GM18526 (cell line): Measurements from ENCODE around the gene FAF2.

Experiments used
- POLR2A ChIP-seq: IDR thresholded peaks from 3 replicates; pipeline ENCODE4 v1.6.1; 2011; ENCODE audit not compliant: insufficient read length; ENCODE audit errors: extremely low read depth

FAF2 gene

DNA sequence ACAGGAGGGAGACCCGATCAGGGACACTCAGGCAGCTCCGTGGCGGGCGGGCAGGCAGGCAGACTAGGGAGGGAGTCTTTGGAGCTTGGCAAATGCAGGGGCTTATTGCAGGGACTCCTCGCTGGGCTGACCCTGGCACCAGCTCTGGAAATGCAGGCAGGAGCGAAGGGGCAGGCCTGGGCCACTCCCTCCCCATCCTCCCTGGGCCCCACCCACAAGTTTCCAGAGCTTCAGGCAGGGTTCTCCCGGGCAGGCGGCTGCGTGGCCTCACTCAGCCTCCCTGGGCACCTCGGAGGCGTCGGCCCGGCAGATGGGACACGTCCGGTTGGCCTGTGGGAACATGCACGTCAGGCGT is 80.6 kb downstream of the FAF2 start:
- no peak for TF ChIP-seq POLR2A

DNA sequence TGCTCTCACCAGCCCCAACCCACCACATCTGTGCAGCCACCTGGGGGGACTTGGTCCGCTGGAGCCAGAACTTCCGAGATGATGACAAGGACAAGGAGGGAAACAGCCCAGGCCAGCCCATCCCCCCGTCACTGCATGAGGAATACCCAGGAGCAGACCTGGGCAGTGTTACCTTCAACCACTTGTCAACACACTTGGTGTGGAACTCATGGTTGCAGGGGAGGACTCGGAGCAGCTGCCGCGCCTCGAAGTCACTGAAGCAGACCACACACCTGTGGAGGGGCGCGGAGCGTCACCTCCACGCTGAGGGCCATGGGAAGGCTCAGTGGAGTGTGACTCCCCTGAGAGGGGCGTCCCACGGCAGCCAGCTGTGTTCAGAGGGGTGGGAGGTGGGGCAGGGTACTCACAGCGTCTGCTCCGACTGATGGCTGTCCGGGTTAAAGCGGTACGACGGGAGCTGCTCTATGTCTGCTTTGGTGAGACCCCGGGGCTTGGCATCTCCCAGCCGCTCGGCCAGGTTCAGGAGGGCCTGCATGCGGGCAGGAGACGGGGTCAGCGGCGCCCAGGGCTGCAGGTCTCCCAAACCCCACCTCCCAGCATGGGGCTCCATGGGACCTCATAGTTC is 81.0 kb downstream of the FAF2 start:
- TF ChIP-seq POLR2A, result no peak

DNA sequence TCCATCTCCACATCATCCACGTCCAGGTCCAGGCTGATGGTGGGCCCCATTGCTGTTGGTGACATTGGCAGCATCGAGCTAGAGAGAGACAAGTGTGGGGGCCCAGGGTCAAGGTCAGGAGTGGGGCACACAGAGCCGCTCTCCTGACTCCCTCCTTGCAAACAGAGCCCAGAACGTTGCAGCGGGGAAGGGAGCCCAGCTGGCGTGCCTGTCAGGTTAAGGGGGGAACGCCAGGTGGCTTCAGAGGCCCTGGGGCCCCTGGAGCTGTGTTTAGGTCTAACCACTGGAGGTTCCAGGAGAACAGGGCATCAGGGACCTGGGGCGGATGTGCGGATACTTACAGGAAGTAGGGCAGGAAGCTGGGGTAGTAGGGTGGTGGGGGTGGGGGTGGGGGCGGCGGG is 81.6 kb downstream of the FAF2 start:
- no peak for TF ChIP-seq POLR2A

DNA sequence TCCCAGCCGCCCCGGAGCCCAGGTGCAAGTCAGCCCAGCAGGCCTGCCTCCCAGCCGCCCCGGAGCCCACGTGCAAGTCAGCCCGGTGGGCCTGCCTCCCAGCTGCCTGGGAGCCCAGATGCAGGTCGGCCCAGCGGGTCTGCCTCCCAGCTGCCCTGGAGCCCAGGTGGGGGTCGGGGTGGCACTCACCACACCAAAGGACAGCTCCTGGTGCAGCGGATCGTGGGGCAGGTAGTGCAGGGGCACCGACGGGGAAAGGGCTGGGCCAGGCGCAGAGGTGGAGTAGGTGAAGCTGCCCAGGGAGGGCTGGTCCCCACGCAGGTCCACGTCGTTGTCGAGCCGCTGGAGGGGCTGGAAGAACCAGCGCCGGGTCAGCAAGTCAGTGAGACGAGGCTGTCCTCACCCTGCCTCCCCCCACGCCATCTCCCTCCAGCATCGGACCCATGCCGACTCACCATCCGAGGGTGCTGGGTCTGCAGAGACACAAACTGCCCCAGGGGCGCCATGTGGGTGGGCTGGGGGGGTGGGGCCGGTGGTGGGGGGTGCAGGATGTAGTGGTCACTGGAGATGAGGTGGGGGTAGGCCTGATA is 82.3 kb downstream of the FAF2 start:
- TF ChIP-seq POLR2A, result no peak

DNA sequence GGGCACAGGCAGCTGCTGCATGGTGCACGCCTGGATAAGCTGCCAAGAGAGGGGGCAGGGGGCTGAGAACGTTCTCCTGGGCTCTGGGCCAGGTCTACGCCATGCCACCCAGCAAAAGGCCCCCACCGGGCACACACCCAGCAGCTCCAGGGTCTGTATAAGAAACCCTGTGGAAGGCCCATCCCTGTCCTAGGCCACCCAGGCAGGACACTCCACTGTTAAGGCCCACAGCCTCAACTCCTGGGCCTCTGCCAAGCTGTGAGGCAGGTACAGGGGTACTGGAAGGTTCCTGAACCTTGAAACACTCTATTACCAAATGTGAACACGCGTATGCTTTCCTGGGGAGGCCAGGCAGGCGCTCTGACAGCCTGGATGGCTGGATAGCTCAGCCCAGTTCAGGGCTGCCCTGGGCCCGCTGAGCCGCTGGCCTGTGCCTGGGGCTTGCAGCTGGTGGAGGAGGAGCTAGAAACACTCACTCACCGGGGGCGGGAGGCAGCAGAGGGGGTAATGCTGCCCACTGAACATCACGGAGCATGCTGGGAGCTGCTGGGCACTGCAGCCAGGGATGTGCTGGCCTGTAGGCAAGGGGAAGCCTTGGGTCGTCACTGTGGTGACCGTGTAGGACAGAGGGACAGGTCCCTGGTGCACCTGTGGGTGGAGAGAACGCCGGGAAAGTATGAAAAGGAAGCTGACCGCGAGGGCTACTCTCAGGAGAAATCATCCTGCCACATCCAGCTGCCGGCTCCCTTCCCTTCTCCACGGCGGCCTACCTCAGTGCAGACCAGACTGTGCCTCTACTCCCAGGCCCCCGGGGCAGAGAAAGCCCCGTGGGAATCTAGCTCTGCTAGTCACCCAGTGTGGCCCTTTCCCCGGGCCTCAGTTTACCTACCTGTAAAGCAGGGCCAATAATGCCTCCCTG is 83.1 kb downstream of the FAF2 start:
- TF ChIP-seq POLR2A, result no peak

DNA sequence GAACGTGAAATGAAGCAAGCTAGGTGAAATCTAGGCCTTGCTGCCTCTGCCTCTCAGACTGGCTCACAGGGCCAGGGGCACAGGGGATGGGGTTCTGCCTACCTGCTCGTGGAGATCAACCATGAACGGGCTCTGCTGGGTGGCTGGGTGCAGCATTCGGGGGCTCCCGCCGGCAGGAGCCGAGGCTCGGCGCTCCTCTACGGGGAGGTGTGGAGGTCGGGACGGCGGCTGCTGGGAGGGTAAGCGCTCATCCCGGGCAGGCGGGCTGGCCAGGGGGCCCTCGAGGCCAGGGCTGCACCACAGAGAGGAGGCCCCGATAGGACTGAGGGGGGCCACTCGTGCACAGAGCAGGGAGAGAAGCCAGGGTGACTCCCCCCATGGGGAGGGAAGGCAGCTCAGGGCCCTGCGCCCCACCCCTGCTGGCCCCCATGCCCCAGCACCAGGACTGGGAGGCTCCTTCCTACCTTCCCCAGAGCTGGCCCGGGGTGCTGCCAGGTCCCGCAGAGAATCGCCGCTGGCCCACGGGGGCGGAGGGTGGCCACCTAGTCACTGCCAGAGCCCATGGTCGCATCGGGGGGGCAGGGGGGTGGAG is 83.8 kb downstream of the FAF2 start:
- no peak for TF ChIP-seq POLR2A

DNA sequence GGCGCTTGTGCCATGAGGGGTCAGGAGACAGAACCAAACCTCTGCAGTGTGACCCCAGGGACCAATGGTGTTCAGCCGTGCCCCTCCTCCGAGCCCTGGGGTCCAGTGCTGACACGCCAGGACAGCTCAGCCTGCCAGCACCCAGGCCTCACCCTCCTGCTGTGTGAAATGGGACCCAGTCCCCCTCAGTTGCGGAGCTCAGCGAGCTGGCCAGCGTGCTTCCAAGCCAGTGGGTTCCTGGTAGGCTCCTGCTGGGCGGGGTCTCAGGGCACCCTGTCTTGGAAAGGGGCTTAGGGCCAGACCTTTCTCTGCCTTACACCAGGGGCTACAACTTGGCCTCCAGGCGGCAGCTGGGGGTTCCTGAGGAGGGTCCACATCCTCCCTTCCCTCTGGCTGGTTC is 84.6 kb downstream of the FAF2 start:
- TF ChIP-seq POLR2A, result no peak

DNA sequence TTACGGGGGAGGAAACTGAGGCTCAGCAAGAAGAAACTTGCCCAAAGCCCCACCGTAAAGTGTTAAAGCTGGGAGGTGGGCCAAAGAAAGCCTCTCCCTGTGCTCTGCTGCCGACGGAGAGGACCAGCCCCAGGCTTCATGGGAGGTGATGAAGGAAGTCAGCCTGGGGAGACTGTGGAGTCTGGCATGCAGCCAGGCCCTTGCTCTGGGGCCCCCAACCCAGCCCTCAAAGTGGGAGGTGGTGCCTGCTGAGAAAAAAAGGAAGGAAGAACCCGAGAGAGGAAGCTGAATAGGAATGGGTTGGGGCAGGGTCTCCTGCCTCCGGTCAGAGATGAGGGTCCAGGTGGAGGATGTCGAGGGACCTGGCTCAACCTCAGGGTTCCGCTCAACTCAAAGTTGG is 85.2 kb downstream of the FAF2 start:
- no peak for TF ChIP-seq POLR2A

DNA sequence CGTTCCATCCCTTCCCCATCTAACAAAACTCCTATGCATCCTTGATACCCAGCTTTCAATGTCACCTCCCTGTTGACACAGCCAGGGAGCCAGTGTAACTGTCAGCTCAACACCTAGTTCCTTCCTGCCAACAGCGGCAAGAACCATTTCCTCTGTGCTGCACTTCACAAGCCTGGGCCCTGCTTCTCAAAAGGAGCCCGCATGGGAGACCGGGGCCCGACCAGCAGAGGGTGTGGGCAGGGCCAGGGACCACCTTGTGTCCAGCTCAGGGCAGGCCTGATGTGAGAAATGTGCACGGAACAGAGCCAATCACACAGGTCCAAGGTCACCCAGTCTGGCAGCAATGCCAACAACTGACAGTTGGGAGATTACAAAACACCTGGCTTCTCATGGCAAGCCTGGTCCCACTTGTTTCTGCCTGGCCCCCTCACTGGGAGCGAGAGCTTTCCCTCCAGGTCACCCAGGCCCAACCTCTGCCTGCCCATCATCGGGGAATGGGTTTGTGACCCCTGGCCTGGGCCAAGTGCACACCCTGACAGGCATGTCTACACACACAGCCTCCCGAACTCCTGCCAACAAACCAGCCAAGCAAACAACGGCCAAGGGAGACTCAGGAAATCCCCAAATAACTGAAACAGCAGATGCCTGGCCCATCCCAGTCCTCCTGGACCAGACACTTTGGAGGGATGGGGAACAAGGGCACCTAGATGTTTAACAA is 85.9 kb downstream of the FAF2 start:
- no peak for TF ChIP-seq POLR2A

DNA sequence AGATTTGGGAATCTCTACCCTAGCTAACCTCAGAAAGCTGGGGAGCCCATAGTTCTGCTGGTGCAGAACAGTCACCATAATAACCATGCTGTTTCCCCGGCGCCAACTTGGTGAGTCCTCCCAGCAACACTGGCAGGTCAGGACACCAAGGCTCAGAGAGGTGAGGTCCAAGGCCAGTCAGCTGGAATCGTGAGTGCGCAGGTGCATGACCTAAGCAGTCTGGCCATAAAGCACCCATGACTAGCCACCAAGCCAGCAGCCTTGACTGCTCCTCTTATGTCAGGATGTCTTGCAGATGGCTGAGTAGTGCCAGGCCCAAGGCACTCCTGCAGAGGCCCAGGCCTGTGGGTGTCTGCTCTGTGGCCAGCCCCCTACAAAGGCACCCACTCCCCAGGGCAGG is 86.5 kb downstream of the FAF2 start:
- peak; percentile 26 for TF ChIP-seq POLR2A

DNA sequence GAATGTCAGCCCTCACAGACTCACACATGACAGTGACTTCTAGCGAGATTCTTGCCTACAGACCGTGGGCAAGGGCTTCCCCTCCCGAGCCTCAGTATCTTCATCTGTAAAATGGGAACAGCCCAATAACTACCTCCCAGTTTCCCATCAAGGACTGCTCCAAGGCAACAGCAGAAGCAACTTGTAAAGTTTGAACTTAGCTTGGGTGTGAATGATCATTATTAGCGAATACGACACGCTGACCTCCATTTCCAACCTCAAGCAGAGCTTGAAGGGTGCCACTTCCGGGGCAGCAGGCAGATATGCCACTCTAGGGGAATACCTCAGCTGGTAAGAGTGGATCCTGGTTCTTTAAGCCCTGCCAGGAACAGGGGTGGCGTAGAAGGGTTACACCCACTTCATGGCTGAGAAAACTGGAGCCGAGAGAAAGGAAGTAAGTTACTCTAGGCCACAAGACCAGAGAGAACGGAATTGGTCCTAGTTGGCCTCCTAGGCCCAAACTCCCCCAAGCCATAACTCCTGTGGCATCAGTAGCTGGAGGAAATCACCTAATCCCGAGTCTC is 87.0 kb downstream of the FAF2 start:
- peak; percentile 61 for TF ChIP-seq POLR2A

DNA sequence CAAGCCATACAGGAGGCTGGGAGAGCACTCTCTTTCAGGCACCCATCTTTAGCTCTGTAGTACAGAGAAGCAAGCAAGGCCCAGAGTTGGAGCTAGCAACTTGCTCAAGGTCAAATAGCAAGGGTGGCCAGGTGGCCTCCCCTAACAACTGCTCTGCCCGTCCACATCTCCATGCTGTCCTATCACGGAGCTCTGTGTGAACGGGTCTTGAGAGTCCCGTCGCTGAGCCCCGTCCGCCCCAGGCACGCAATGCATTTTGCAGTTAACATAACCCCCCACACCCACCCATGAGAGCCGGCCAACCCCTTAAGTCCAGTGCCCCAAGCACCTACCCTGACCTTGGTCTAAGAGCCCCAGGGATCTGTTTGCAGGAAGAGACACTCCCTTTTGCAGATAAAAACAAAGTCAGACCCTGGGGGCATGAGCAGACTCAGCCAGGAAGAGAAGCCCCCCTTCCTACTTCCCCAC is 87.5 kb downstream of the FAF2 start:
- TF ChIP-seq POLR2A, result no peak

DNA sequence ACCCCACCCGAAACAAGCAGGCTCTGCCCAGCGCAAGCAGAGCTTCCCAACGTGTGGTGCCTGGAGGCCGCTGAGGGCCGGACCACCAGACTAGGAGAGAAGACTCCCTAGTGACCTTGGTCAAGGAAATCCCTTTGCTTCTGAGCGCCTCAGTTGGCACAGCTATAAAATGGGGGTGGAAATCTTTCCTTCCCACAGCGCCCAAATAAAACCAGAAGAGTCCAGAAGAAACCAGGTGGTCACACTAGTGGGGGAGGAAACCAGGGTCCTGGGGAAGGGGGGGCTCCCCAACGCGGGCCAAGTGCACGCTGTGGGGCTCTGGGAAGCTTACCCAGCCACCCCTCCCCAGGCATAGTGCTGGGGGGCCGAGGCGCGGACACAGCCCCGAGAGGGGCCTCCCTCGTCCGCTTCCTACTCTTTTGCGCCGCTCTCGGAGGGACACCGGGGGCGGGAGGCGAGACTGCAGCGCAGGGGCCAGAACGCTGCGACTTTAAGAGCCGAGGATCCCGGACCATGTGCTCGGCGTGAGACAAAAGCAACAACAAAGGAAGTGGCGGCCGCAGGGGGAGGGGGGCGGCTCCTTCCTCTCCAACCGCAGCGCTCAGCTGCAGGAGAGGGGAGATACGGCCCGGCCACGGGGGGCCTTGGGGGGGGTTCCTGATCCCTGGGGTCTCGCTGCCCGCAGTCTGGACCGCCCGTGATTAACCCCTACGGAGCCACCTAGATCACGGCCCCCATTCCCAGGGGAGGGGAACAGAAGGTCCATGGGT is 88.1 kb downstream of the FAF2 start:
- TF ChIP-seq POLR2A, result peak; percentile 54

DNA sequence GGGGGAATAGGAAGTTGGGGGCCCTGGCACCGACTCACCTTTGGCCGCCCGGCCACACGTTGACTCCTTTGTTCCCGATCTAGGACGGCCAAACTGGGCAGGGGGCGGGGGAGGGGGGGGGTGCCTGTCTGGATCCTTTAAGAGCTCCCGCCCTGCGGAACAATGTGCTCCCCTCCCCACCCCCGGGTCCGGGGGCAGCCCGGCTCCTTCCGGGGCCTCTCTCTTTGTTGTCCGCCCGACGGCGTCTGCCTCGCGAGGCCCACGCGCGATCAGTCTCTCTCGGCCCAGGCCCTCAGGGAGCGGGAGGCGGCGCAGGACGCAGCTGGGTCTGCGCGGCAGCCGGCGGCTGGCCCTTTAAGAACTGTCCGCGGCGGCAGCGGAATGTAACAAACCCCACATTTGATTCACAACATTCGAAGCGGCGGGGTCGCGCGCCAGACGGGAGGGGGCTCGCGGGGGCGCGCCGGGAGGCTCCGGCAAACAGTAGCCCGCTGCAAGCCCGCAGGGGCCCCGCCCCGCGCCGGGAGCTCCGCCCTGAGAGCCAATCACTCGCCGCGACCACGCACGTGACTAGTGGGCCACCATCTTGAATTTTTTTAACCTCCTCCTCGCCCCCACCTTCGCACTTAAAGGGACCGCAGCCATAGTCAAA is 88.8 kb downstream of the FAF2 start, which contains the start of gene RNF44:
Gene RNF44, minus strand, starts transcription at position 501 of the 652 bp plus-strand sequence. CDS start 4,930 bp downstream, outside the sequence.
- peak; percentile 52 for TF ChIP-seq POLR2A
